IPS-18a (cell line): Measurements from ENCODE around the gene TCF25.
"Not testable (repeated sequence)": the region's sequence is repeated elsewhere in the genome, so short reads cannot be mapped to it uniquely, and the experiment has no call there.

Experiments
- H3K27ac ChIP-seq: one replicate; pipeline ENCODE4 v1.5.1; 2013; ENCODE audit warnings: low read length
- H3K27me3 ChIP-seq: one replicate; pipeline ENCODE4 v1.6.1; 2013; ENCODE audit warnings: mild to moderate bottlenecking, low read length; ENCODE audit not compliant: control insufficient read depth, insufficient read depth
- H3K36me3 ChIP-seq: one replicate; pipeline ENCODE4 v1.6.1; 2013; ENCODE audit warnings: low read depth, low read length; ENCODE audit not compliant: control insufficient read depth
- H3K4me1 ChIP-seq: one replicate; pipeline ENCODE4 v1.6.1; 2013; ENCODE audit warnings: low read depth, low read length; ENCODE audit not compliant: control insufficient read depth
- H3K4me3 ChIP-seq: one replicate; pipeline ENCODE4 v1.5.1; 2013; ENCODE audit warnings: low read length
- H3K9ac ChIP-seq: one replicate; pipeline ENCODE4 v1.6.1; 2013; ENCODE audit warnings: mild to moderate bottlenecking, low read length, moderate library complexity
- H3K9me3 ChIP-seq: one replicate; pipeline ENCODE4 v1.6.1; 2013; ENCODE audit warnings: low read depth, low read length; ENCODE audit not compliant: control insufficient read depth

Gene TCF25

DNA sequence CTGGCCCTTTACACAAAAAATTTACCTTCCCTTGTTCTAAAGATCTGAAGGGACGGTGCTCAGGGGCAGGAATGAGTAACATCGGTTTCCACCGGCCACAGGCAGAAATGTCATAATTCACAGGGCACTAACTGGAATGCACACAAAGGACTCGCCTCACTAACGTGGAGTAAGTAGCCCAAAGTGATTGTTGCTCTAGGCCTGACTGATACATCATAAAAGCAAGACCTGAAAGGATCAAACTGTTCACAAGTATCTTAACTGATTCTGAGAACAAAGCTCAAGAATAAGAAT lies 8.9 kb upstream of the TCF25 start:
- H3K27ac ChIP-seq: no peak overlapping the region
- H3K9me3 ChIP-seq: no peaks in the 10 kb centered on the region
- peaks cover 5% of the 10 kb centered on the region for H3K36me3 ChIP-seq
- no peak overlapping the region for H3K9ac ChIP-seq
- H3K4me1 ChIP-seq: no peaks in the 10 kb centered on the region
- H3K4me3 ChIP-seq: no peak overlapping the region
- no peaks in the 10 kb centered on the region for H3K27me3 ChIP-seq

DNA sequence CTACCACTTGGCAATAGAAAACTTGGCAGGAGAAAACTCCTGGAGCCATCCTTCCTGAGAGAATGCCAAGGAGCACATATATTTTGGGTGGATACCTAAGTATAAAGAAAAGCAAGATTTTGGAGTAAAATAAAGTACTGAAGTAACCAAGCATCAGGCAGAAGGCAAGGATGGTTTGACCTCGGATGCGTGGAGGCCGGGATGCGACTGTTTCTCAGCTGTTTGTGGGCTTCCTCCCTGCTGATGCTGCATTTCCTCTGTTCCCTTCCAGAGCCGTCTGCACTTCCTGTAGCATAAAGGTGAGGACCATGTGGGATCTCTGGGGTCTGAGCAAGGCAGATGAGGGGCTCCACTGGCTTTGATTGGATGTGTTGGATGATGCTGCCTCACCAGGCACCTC lies 5.5 kb upstream of the TCF25 start:
- H3K9me3 ChIP-seq: no peaks in the 10 kb centered on the region
- no peak overlapping the region for H3K9ac ChIP-seq
- no peaks in the 10 kb centered on the region for H3K4me1 ChIP-seq
- peaks cover 5% of the 10 kb centered on the region for H3K36me3 ChIP-seq
- H3K27me3 ChIP-seq: no peaks in the 10 kb centered on the region
- no peak overlapping the region for H3K27ac ChIP-seq
- no peak overlapping the region for H3K4me3 ChIP-seq

DNA sequence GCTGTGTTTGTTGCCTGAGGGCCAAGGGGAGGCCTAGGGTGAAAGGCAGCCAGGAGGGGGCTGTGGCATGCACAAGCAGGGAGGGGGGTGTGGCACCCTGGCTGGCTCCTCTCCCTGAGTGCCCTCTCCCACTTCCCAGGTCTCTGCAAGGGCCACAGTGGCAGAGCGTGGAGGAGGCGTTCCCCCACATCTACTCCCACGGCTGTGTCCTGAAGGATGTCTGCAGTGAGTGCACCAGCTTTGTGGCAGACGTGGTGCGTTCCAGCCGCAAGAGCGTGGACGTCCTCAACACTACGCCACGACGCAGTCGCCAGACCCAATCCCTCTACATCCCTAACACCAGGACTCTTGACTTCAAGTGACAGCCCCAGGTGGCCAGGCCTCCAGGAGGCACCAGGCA lies 3.5 kb upstream of the TCF25 start:
- Histone ChIP-seq H3K27ac (no peak overlapping the region), H3K4me1 (peaks cover 4% of the 10 kb centered on the region), H3K36me3 (peaks cover 2% of the 10 kb centered on the region), H3K9ac (no peak overlapping the region), H3K9me3 (no peaks in the 10 kb centered on the region), H3K4me3 (no peak overlapping the region), H3K27me3 (no peaks in the 10 kb centered on the region)

DNA sequence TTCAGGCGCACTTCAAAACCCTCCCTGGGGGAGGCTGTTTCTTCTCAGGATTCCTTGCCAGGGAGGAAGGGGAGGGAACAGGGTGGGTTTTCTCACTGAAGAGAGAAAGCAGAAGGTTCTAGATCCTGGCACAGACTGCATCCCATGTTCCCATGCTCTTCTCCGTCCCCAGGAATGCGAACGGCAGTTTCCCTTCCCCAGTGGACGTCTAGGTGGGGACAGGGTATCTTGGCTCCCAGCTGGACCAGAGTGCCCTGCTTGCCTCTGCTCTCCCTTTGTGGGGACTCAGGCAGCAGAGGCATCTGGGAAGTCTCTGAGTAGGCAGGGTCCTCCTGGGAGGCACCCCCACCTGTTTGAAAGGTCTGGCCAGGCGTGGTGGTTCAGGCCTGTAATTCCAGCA lies 3.0 kb upstream of the TCF25 start:
- no peak overlapping the region for H3K9ac ChIP-seq
- H3K27ac ChIP-seq: no peak overlapping the region
- H3K4me1 ChIP-seq: peaks cover 4% of the 10 kb centered on the region
- H3K36me3 ChIP-seq: peaks cover 5% of the 10 kb centered on the region
- no peak overlapping the region for H3K4me3 ChIP-seq
- H3K27me3 ChIP-seq: no peaks in the 10 kb centered on the region
- no peaks in the 10 kb centered on the region for H3K9me3 ChIP-seq

DNA sequence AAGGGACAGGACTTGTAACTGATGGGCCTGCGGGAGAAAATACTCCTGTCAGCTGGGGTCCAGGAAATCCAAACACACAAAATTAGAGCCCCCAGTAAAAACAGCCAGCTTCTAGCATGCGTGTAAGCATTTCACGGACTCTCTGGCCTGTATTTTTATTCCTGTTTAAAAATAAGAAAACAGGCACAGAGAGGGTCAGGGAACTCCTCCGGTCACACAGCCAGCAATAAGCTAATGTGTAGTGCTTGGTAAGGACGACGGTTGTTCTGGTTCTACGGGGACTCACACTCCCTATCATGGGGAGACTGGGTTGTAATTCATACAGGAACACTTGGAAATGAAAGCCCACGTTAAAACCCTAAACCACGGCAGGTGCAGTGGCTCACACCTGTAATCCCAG lies 1.5 kb upstream of the TCF25 start:
- Histone ChIP-seq H3K4me1 (peaks cover 4% of the 10 kb centered on the region), H3K9me3 (no peaks in the 10 kb centered on the region), H3K4me3 (no peak overlapping the region), H3K27ac (no peak overlapping the region), H3K36me3 (peaks cover 5% of the 10 kb centered on the region), H3K27me3 (no peaks in the 10 kb centered on the region), H3K9ac (no peak overlapping the region)

DNA sequence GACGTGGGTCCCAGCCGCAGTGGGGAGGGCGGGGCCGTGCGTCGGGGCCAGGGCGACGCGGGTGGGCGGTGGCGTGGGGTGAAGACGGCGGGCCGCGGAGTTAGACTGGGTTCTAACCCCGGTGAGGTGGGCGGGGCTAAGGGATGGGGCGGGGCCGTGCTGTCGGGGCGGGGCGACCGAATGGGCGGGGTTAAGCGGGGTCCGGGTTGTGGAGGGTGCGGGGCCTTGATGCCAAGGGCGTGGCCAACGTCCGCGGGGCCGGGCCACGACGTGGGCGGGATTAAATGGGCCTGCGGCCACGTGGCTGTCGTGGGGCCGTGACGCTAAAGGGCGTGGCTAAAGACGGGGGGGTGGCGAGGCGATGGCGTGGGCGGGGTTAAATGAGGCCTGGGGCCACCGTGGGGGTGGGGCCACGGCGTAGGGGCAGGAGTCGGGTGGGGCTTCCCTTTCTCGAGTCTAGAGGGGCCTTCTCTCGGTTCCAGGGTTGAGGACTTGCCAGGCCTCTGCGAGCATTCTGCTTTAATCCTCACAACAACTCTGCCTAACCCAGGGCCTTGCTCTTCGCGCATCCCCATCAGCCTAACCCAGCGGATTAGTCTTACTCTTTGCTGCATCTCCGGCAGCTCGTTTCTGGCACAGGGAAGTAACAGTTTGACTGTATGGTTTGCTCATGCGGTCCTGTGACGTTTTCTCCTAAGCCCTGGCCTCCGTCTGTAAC lies 739 bp downstream of the TCF25 start:
- H3K9me3 ChIP-seq: no peaks in the 10 kb centered on the region
- H3K4me3 ChIP-seq: peak overlapping the region; percentile 78
- H3K36me3 ChIP-seq: peaks cover 11% of the 10 kb centered on the region
- H3K4me1 ChIP-seq: peaks cover 4% of the 10 kb centered on the region
- H3K27ac ChIP-seq: no peak overlapping the region
- no peaks in the 10 kb centered on the region for H3K27me3 ChIP-seq
- peak overlapping the region; percentile 81 for H3K9ac ChIP-seq

- H3K4me1 ChIP-seq, H3K27ac ChIP-seq, H3K4me3 ChIP-seq, H3K9me3 ChIP-seq, H3K9ac ChIP-seq, H3K27me3 ChIP-seq: not testable (repeated sequence)
- peaks cover 29% of the 10 kb centered on the region for H3K36me3 ChIP-seq
Measured at GRCh38 chr16:89879123-89879522, 5.7 kb downstream of the TCF25 start.

- Histone ChIP-seq H3K27me3 (no peaks in the 10 kb centered on the region), H3K36me3 (peaks cover 34% of the 10 kb centered on the region), H3K4me3 (no peak overlapping the region), H3K9me3 (no peaks in the 10 kb centered on the region), H3K9ac (no peak overlapping the region), H3K4me1 (no peaks in the 10 kb centered on the region), H3K27ac (no peak overlapping the region)
Measured at GRCh38 chr16:89880477-89881367, 7.3 kb downstream of the TCF25 start.

GRCh38 chr16:89881368-89881730 lies 8.0 kb downstream of the TCF25 start:
- H3K9me3 ChIP-seq: no peaks in the 10 kb centered on the region
- H3K27me3 ChIP-seq: no peaks in the 10 kb centered on the region
- H3K36me3 ChIP-seq: peaks cover 34% of the 10 kb centered on the region
- H3K4me1 ChIP-seq: no peaks in the 10 kb centered on the region
- no peak overlapping the region for H3K27ac ChIP-seq
- no peak overlapping the region for H3K9ac ChIP-seq
- no peak overlapping the region for H3K4me3 ChIP-seq

DNA sequence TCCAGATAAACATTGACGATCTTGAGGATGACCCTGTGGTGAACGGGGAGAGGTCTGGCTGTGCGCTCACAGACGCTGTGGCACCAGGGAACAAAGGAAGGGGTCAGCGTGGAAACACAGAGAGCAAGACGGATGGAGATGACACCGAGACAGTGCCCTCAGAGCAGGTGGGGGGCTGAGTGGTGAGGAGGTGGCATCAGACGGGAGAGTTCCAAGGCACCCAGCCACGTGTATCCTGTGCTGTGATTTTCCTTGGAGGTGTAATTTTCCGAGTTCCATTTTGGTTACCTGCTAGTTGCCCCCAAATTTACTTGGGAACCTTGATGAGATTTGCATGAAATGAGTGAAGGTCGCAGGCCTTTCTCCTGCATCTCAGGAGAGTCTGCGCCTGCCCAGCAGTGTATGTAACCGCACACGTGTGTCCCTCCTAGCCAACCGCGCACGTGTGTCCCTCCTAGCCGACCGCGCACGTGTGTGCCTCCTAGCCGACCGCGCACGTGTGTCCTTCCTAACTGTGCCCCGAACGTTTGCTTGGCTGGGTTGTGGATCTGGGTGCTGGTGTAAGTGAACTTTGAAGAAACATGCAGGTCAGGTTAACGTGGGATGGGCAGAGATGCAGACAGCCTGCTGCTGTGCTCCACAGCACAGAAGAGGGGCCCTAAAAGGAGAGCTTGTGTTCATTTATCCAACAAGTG lies 10.1 kb downstream of the TCF25 start:
- peaks cover 48% of the 10 kb centered on the region for H3K36me3 ChIP-seq

GRCh38 chr16:89884041-89884421 lies 10.6 kb downstream of the TCF25 start:
- H3K27ac ChIP-seq: no peak overlapping the region
- no peak overlapping the region for H3K9ac ChIP-seq
- H3K4me3 ChIP-seq: no peak overlapping the region
- H3K36me3 ChIP-seq: peaks cover 43% of the 10 kb centered on the region
- no peaks in the 10 kb centered on the region for H3K9me3 ChIP-seq
- no peaks in the 10 kb centered on the region for H3K27me3 ChIP-seq
- no peaks in the 10 kb centered on the region for H3K4me1 ChIP-seq

More for the DNA sequence above, 10.1 kb downstream of the TCF25 start:
- no peaks in the 10 kb centered on the region for H3K4me1 ChIP-seq
- H3K9me3 ChIP-seq: no peaks in the 10 kb centered on the region
- no peak overlapping the region for H3K9ac ChIP-seq
- H3K27ac ChIP-seq: no peak overlapping the region
- no peak overlapping the region for H3K4me3 ChIP-seq
- H3K27me3 ChIP-seq: no peaks in the 10 kb centered on the region
